Mucosa of descending colon (tissue), 3 donors: ENCODE results near the gene C20orf173. TPM values are rescaled to one million over a fixed set of nuclear protein-coding genes. Genes with fewer than 3 reads are reported as not detected.

Experiments
- ATAC-seq: fragments of 200-7000 bp; cut with Tn5 transposase; one replicate; pipeline ENCODE4 v1.9.1; 2020; ENCODE audit warnings: mild to moderate bottlenecking, moderate library complexity
- DNase-seq, 3 donors: peaks; one replicate each; pipeline ENCODE4 v3.0.0-alpha.2; 2020
- H3K36me3 ChIP-seq: fragments of 200-600 bp; one replicate; pipeline ENCODE4 v1.8.0; 2021; ENCODE audit warnings: low read depth, mild to moderate bottlenecking
- H3K4me1 ChIP-seq: fragments of 200-600 bp; one replicate; pipeline ENCODE4 v1.8.0; 2021; ENCODE audit warnings: low read depth, mild to moderate bottlenecking
- H3K4me3 ChIP-seq: fragments of 200-600 bp; one replicate; pipeline ENCODE4 v1.8.0; 2021; ENCODE audit warnings: mild to moderate bottlenecking
- H3K9me3 ChIP-seq: fragments of 200-600 bp; one replicate; pipeline ENCODE4 v1.8.0; 2021; ENCODE audit warnings: mild to moderate bottlenecking
- intact Hi-C, 2 donors: fragments of 100-400 bp; cut with DNase I in 1 of 2; cut with micrococcal nuclease in 1 of 2; formaldehyde crosslinking; loops; one replicate each; pipeline versions ENCODE4 v1.11.0 to v1.11.1; 2022; cut with DNase I, micrococcal nuclease
- total RNA-seq, 3 donors: library from RNA; stranded (reverse); fragmentation: NEBNext Ultra II Directional in 2 of 3; extraction: Animal tissue kit (Norgen Biotek cat#: 25700) in 2 of 3; gene quantifications; one replicate each; pipeline versions ENCODE4 v1.2.1 to v1.2.4, GENCODE V29; 2021 to 2023
- TF ChIP-seq, protein P1 (sequence below): fragments of 200-600 bp; IDR thresholded peaks from one replicate; pipeline ENCODE4 v1.8.0; 2022; ENCODE audit warnings: antibody characterized with exemption, mild to moderate bottlenecking
- donor health status: DM: no; HTN: no; CAD: no; lungs with moderate emphysema.
- donor health status: DM: no; HTN: no; CAD: no.
- donor health status: DM: no; HTN: yes; CAD: no.

Gene C20orf173
- total RNA-seq, 3 donors from 2014 or later = not detected

GRCh38 chr20:35571555-35571954 lies 42.1 kb upstream of the C20orf173 start:
- H3K9me3 ChIP-seq = peaks cover 8% of the 10 kb centered on the region
- no peak overlapping the region for H3K4me3 ChIP-seq
- intact Hi-C loops = no loop called here
- ATAC-seq = no peak
- no peaks in the 10 kb centered on the region for H3K36me3 ChIP-seq
- no peaks in the 10 kb centered on the region for H3K4me1 ChIP-seq
- TF ChIP-seq, protein P1, sequence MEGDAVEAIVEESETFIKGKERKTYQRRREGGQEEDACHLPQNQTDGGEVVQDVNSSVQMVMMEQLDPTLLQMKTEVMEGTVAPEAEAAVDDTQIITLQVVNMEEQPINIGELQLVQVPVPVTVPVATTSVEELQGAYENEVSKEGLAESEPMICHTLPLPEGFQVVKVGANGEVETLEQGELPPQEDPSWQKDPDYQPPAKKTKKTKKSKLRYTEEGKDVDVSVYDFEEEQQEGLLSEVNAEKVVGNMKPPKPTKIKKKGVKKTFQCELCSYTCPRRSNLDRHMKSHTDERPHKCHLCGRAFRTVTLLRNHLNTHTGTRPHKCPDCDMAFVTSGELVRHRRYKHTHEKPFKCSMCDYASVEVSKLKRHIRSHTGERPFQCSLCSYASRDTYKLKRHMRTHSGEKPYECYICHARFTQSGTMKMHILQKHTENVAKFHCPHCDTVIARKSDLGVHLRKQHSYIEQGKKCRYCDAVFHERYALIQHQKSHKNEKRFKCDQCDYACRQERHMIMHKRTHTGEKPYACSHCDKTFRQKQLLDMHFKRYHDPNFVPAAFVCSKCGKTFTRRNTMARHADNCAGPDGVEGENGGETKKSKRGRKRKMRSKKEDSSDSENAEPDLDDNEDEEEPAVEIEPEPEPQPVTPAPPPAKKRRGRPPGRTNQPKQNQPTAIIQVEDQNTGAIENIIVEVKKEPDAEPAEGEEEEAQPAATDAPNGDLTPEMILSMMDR = no peak
- no peak for DNase-seq

DNA sequence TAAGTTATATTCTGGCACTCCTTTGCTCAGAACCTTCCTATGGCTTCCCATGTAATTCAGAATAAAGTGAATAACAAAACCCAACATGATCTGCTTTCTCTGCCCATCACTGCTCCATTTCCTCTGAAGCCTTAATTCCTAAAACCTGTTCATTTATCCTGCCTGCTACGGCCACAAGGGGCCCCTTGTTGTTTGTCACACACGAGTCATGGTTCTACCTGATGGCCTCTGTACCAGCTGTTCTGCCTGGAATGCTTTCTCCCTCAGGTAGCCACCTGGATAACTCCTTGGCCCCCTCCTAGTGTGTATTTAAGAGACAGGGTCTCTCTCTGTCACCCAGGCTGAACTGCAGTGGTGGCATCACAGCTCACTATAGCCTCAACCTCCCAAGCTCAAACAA lies 39.2 kb upstream of the C20orf173 start:
- ATAC-seq = peak; percentile 76
- Histone ChIP-seq H3K36me3 (no peaks in the 10 kb centered on the region), H3K4me1 (no peaks in the 10 kb centered on the region), H3K4me3 (no peak overlapping the region), H3K9me3 (peaks cover 8% of the 10 kb centered on the region)
- TF ChIP-seq, protein P1 = no peak
- intact Hi-C loops = loop anchor here in 1 of 2 donors (5.0 kb wide), 1 partner anchor 39 kb away; no protein-coding TSS in a partner anchor
- DNase-seq = peak in 2 of 3 donors; percentile 35 to 50

DNA sequence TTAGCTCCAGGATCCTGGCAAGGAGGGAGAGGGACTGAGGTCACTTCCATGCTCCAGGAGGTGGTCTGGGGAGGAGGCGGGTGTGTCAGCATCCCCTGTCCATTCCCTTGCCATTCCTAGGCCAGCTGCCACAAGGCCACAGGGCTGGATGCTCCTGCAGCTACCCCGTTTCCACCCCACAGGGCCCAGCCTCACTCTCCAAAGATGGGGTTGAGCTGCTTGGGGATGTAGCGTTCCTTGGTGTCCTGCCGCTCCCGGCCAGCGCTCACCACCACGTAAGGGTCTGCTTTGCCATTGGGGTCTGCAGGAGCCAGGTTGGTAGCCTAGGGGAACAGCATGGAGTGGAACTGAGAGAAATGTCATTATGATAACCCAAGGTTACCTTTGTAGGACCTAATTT lies 35.5 kb upstream of the C20orf173 start:
- DNase-seq (peak in 1 of 3 donors; percentile 14), ATAC-seq (no peak)
- Histone ChIP-seq H3K9me3 (no peaks in the 10 kb centered on the region), H3K4me3 (no peak overlapping the region), H3K4me1 (no peaks in the 10 kb centered on the region), H3K36me3 (no peaks in the 10 kb centered on the region)
- intact Hi-C loops = loop anchor here in 1 of 2 donors (5.0 kb wide), 1 partner anchor 42 kb away; no protein-coding TSS in a partner anchor
- TF ChIP-seq, protein P1 = no peak

DNA sequence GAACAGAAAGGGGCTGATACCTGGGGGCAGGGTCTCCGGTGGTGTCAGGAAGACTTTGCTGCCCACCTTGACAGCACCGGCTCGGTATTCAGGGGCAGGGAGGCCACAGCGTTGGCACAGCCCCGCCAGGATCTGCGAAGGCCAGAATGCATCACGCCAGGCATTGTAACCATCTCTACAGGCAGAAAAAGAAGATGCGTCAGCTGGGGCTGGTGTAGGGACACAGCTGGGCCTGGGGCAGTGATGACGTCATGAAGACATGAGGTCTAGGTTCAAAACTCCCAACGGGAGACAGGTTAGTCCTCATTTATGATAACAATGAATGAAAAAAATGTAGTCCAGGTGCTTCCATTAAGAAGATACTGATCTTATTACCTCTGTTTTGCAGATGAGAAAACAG lies 34.4 kb upstream of the C20orf173 start:
- Histone ChIP-seq H3K4me3 (no peak overlapping the region), H3K36me3 (no peaks in the 10 kb centered on the region), H3K4me1 (peaks cover 3% of the 10 kb centered on the region), H3K9me3 (no peaks in the 10 kb centered on the region)
- intact Hi-C loops = no loop called here
- TF ChIP-seq, protein P1 = no peak
- no peak for ATAC-seq
- peak in 1 of 3 donors; percentile 19 for DNase-seq

DNA sequence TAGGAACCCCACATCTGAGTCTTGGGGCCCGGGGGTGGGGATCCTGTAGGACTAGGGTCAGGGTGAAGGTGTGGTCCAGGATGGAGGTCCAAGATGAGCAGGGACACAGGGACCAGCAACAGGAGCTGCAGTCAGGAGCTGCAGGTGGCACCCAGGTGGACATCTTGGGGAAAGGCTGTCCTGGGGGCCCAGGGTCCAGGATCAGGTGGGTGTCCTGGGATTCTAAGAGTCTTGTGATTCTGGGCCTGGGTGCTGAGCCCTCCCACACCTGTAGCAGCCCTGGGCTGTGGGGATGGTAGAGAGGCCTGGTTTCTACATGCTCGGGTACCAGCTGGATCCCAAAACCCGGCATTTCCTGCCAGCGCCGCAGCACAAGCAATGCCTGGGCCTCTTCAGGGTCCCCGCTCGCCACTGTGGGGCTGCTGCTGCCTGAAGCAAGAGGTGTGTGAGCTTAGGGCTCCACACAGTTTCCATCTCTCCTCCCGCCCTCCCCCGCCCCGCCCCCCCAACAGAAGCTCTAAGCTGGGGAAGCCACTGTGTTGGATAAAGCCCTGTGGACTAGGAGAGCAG lies 33.2 kb upstream of the C20orf173 start:
- TF ChIP-seq, protein P1 = no peak
- no peak overlapping the region for H3K4me3 ChIP-seq
- DNase-seq = peak in 1 of 3 donors; percentile 5
- H3K36me3 ChIP-seq = no peaks in the 10 kb centered on the region
- no peak for ATAC-seq
- H3K4me1 ChIP-seq = peaks cover 3% of the 10 kb centered on the region
- intact Hi-C loops = no loop called here
- H3K9me3 ChIP-seq = no peaks in the 10 kb centered on the region

DNA sequence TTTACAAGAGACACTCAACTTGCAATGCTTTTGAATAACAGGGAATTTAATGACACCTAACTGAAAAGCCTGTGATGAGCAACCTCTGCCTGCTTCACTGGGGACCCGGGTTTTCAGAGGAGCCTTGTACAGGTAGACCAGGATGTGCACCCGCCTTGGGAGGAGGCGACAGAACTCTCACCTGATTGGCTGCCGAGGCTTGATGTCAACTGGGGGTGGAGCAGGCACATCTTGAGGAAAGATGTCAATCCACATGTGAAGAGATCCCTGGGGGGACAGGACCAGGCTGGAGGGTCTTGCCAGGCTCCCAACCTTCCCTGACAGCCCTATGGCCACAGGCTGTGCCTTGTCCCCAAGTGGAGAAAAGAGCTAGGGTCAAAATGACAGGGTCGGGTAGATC lies 32.2 kb upstream of the C20orf173 start:
- intact Hi-C loops = no loop called here
- H3K36me3 ChIP-seq = no peaks in the 10 kb centered on the region
- ATAC-seq (peak; percentile 26), DNase-seq (peak in 1 of 3 donors; percentile 27)
- H3K4me3 ChIP-seq = no peak overlapping the region
- no peaks in the 10 kb centered on the region for H3K9me3 ChIP-seq
- TF ChIP-seq, protein P1 = no peak
- H3K4me1 ChIP-seq = peaks cover 3% of the 10 kb centered on the region
